GM18499 (cell line): ENCODE measurements around the gene SLC17A3.

Experiments used
- ATAC-seq: cut with Tn5 transposase; IDR thresholded peaks from one replicate; pipeline ENCODE4 v1.9.1; 2021; ENCODE audit warnings: moderate number of reproducible peaks; ENCODE audit not compliant: insufficient read depth, unreplicated experiment

Gene SLC17A3

DNA sequence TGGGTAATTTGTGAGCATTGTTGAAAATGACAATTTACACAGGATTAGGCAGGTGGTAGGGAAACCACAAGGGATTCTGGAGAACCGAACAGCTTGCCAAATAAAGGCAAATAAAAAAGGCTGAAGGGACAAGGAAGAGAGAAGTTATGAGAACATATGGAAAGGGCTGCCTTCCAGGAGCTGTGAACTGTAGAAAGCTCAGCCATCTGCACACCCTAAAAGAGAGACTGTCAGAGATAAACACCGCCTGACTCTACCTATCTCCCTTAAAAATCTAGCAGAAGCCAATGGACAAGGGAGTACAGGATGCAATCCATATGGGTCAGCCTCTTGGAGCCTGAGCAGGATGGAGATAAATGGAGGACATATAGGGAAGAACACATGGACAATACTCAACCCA, 29.5 kb downstream of the SLC17A3 start:
- ATAC-seq, result no peak

GRCh38 chr6:25842526-25842925, 31.5 kb downstream of the SLC17A3 start:
- no peak for ATAC-seq

DNA sequence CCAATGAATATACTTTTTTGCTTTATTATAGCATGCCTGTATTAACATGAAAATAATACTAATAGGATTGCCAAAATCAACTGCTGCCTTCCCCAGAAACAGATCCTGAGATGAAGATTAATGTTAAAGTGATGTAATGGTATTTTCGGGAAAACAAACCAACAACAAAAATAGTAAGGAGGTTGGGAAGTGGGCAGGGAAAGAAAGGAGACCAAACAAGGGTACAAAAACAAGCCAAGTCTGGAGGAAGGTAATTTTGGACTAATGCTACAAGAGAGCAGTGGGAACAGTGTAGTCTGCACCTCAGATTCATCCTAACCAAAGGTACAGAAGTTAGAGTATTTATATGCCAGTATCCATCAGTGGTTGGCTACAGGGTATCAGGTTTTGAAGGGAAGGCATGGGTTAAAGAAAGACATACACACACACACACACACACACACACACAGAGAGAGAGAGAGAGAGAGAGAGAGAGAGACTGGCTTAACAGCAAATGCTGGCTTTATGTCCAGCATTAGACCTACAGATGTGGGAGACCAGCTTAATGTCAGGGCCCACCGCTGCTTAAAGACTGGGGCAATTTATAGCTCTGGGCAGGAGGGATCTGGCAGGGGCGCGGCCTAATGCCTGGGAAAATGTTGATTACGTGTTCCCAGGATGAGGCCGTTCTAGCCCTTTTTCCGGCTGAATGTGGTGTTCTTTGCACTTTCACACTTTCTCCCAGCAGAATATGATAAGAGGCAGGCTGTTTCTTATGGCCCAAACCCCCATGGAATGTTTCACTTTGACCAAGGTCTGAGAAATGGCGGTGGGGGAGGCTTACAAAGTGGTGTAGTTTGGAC, 38.4 kb downstream of the SLC17A3 start:
- ATAC-seq, result no peak

DNA sequence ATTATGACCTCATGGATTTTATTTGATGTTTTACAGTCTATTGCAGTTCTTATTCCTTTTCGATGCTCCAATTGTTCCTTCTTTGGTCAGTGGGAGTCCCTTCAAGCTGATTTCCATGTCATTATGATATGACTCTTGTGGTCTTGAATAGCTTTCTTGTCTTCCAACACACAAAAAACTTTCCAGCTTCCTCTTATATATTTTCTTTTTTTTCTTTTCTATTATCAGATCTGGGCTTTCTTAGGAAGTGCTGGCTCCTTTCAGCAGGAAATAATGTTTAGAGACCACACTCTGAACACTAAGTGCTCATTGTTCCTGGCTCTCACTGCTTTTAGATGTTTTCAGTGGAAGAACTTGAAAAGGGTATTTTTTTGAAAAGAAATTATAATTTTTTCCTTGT, 39.1 kb downstream of the SLC17A3 start:
- ATAC-seq, result no peak

- no peak for ATAC-seq
Observed at GRCh38 chr6:25833136-25833535, 40.9 kb downstream of the SLC17A3 start.

DNA sequence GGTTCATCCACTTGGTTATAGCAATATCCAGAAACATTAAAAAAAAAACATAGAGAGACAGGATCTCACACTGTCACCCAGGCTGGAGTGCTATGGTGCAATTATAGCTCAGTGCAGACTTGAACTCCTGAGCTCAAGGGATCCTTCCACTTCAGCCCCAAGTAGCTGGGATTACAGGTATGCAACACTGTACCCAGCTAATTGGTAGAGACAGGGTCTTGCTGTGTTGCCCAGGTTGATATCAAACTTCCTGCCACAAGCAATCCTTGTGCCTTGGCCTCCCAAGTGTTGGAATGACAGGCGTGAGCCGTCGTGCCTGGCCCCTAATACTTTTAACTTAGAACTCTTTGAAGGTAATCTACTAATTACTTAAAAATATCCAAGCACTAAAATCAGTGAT, 41.4 kb downstream of the SLC17A3 start:
- no peak for ATAC-seq

DNA sequence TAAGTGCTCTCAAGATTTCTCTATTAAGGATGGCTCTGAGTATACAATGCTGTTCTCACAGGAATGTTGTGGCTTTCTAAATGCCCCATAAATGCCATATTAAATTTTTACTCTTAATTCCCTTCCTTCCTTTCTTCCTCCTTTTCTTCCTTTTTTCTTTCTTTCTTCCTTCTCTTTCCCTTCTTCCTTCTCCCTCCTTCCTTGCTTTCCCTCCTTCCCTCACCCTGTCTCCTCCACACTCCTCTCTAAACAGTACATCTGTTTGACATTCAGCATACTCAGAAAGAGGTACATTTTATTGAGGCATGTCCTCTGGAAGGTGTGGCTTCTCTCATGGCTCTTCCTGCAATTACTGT, 41.8 kb downstream of the SLC17A3 start:
- no peak for ATAC-seq

GRCh38 chr6:25831532-25832306, 42.3 kb downstream of the SLC17A3 start, which contains the start of gene SLC17A1:
Gene SLC17A1 (minus strand): TSS chr6:25832052. CDS start chr6:25830557, 1,495 bp downstream.
- ATAC-seq, result no peak

DNA sequence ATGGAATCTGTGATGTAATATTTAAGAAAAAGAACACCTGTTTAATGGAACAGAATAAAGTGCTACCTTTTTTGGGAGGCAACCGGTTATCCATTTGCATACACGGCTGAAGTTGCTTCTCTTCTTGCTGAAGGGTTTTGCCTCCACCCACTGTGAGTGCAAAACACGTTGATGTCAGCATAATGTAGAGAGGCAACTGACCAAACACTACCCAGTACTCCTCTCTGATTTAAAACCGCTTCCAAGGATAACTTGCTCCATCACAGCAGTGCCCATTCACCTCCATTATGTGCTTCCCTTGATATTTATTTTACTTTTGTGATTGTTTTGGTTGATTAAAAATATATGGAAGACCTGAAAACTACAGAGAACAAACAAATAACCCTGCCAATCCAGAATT, 43.6 kb downstream of the SLC17A3 start:
- ATAC-seq, result no peak

DNA sequence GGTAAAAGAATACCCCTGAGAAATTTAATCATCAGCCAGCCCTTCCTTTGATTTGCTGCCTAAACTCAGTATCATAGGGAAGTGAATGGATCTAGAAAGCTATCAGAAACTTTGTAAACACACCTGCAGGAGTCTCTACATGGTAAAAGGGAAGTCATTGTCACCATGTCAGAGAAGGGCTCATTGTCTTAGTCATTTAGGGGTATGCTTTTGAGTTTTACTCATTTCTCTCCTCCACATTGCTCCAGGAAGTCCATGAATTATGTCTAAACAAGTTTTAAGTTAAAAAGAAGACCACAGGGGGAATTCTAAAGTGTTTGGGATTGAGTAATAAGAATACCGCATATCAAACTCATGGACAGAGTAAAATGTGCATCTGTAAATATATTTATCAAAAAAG, 44.7 kb downstream of the SLC17A3 start:
- ATAC-seq, result no peak

DNA sequence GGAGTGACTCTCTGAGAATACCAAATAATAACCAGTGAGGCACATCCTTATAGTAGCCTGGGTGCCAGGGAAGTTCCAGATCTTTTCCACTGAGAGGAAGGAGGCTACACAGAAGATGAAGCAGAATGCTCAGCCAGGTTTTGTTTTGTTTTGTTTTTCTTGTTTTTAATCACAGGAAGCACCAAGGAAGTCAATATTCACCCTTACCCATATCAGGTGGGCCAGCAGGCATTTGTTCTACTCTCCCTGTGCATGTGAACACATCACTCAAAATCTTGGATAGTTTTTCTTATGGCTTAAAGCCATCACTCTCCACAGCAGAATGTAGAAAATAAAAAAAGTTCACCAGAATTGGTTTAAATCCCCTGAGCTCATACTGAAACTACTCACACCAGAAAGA, 52.7 kb downstream of the SLC17A3 start:
- no peak for ATAC-seq

DNA sequence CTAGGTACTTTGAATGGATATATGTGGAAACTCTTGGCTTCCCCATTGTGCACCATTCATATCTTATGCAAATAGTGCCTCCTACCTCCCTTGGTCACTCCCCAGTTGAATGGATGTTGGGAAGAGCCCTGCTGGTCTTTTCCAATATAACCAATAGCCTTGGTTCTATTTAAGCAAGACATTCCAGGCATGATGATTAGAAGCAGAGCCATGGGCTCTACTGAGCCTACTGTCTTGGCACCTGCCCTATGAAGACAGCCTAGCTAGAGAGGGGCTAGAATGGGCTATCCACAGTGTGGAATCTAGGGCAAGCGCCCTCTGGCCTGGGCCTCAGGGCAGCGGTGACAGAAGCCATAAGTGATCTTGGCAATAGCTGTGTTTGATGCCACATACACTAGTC, 57.8 kb downstream of the SLC17A3 start:
- ATAC-seq, result no peak

GRCh38 chr6:25815194-25815593, 58.8 kb downstream of the SLC17A3 start:
- no peak for ATAC-seq

- ATAC-seq, result no peak
Observed at GRCh38 chr6:25804804-25805203, 69.2 kb downstream of the SLC17A3 start.

- no peak for ATAC-seq
Observed at GRCh38 chr6:25801436-25801835, 72.6 kb downstream of the SLC17A3 start.
